ENCODE data around the gene SLC22A3. TPM values are rescaled to one million over a fixed set of nuclear protein-coding genes. Genes with fewer than 3 reads are reported as not detected.
A peak's percentile ranks its signal among the peaks of the same experiment; 100 is the strongest.
"Not testable (repeated sequence)": the region's sequence is repeated elsewhere in the genome, so short reads cannot be mapped to it uniquely, and the experiment has no call there.

The SLC22A3 gene
- total RNA-seq, 2 donors from 2014 or later: 2.1 to 5.2 TPM

DNA sequence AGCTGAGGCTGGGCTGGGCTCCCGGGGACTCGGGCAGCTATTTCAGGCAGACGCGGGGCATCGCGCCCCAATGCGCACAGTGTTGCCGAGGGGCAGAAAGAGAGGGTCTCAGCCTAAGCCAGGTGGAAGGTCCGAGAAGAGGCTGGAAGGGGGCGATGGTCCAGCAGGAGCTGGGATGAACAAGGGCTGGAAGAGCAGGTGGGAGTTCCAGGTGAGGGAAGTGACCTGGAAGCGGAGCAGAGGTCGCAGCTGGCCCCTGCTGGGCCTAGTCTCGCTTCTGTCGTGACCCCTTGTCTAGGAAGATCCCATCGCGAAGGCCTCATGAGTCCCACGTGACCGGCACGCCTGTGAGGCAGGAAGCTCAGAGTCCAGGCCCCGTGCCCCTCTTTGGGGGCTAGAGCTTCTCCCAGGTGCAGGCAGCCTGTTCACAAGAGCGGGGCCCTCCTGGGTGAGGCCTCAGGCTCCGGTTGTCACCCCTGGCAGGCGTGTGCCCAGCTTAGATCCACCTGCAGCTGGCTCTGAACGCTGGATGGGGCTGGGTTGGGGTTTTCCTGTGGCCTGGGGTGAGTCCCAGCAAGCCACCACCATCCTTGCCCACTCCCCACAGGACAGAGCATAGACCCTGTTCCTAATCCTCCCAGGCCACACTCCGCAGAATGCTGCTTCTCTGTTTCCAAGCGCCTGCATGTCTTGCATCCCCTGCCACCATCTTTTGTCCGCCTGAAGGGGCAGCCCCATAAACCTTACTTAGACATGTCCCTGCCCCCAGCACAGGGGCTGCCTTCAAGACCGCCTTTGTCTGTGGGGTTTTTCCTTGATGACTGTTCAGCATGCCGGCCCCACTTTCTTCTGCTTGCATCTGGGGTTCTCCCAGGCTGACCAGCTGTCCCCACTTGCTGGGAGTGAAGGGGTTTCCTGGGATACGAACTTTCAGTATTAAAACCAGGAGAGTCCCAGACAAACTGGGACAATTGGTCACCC, 15.1 kb downstream of the SLC22A3 start:
- intact Hi-C loops (cut with DNase I): no loop called here
- no peak for ATAC-seq
- no peak for DNase-seq

DNA sequence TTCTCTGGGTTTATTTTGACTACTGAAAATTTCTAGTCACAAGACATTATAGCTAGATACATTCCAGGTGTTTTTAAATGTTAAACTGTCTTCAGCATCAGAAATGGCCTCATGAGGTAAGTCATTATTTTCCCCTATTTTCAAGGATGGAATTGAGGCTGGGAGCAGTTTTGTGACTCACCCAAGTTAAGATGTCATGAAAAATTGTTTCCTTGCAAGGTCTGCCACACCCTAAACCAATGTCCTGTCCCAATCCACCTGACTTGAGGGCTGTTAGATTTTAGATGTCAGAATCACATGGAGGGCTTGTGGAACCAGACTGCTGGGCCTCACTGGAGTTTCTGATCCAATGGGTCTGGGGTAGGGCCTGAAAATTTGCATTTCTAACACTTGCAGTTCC, 16.9 kb downstream of the SLC22A3 start:
- intact Hi-C loops (cut with DNase I): no loop called here
- DNase-seq (no peak), ATAC-seq (no peak)

DNA sequence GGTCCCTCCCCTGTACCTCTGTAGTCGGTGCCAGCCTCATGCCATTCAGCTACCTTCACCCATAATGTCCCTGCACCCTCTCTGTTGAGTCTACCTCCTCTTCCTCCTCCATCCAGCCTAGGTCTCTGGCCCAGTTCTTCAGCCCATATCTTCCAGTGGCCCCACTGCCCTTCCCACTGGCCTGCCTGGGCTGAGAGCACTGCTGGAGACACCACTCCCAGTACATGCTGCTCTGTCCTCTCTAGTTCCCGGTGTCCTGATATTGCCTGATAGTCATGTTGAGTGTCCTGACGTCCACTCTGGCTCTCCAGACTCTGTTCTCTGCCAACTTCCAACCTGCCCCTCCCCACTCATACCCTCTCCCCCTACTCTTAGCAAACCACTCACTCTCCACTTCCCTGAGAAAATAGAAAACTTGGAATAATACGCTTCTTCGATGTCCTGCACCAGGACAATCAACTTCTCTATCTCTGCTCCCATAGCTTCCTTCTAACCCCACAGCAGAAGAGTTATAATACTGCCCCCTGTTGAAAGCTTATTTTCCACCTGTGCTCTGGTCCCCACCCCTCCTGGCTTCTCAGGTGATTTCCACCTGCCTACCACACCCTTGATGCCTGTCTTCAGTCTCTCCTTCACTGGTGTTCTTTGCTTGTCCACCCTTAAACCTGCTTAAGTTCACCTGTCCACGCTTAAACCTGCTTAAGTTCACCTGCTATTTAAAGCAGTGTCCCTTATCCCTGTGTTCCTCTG, 19.8 kb downstream of the SLC22A3 start:
- no peak for DNase-seq
- intact Hi-C loops (cut with DNase I): no loop called here
- ATAC-seq: no peak

DNA sequence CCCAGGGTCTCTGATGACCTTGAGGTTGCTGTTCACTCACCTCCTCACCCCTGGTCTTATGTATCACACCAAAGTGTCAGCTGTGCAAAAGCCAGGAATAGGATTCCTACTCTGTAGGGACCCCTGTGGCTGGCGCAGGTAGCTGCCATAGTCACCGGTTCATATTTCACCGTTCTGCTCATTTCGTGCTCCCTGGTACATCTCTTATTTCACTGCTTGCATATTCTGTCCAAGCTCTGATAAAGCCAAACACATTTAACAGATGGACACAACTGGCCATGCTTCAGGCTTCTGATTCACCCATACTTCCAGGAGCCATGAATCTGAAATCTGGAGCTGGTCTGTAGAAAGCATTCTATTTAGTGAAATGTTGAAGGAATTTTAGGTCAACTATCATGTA, 20.5 kb downstream of the SLC22A3 start:
- intact Hi-C loops (cut with DNase I): no loop called here
- ATAC-seq (no peak), DNase-seq (no peak)

DNA sequence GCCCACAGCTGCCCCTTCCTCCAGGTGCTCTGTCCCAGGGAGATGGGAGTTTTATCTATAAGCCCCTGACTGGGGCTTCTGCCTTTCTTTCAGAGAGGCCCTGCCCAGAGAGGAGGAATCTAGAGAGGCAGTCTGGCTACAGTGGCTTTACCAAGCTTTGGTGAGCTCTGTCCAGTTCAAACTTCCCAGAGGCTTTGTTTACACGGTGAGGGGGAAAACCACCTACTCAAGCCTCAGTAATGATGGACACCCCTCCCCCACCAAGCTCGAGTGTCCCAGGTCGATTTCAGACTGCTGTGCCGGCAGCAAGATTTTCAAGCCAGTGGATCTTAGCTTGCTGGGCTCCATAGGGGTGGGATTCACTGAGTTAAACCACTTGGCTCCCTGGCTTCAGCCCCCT, 25.4 kb downstream of the SLC22A3 start:
- not testable (repeated sequence) for DNase-seq, ATAC-seq

DNA sequence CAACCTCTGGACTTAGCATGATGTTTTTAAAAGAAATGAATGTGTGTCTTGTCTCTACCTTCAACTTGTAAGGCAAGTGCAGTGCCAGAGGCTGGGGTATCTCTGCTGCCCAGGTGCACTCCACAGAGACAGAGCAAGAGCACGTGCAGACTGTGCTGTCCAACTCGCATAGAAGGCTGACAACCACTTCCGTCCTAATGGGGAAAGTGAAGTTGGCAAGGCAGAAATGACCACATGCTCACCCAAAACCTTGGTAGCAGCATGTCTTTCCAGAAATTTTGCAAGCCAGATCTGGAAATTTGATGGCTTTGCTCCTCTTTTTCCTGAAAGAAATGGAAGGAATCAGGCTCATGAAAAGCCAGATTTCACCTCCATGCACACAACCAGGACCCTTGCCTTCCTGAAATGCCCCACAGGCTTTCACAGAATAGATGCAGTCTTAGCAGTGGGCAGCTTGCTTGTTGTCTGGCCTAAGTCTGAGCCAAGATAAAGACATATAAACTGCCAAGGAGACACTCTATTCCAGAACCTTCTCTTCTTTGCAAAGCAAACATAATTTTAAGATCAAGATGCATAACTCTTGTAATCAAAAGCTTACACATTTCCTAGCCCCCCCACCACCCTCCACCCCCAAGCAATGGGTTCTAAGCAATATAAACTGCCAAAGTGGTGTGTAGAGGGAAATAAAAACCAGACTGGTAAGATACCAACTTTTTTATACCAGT, 26.8 kb downstream of the SLC22A3 start:
- peak in 1 of 2 donors; percentile 71 for ATAC-seq
- intact Hi-C loops (cut with DNase I): no loop called here
- DNase-seq: no peak

More for the DNA sequence above, 25.4 kb downstream of the SLC22A3 start:
- intact Hi-C loops (cut with DNase I): not testable (repeated sequence)

DNA sequence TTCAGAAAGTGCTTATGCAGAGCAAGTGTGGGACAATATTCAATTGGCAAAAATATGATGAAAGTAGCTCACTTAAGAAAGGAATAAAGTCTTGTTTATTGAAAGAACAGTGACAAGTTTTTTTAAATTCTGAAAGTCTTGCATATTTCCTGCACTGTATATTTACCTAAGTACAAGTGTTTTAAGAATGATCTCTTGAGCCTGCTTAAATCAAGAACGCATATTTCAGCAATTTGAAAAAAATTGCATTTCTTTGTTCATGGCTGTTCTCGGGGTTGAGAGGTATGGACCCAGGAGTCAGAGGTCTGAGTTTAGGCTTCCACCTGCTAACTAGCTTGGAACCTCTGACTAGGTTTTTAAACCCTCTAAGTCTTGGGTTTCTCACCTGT, 27.4 kb downstream of the SLC22A3 start:
- intact Hi-C loops (cut with DNase I): no loop called here
- DNase-seq (no peak), ATAC-seq (no peak)

DNA sequence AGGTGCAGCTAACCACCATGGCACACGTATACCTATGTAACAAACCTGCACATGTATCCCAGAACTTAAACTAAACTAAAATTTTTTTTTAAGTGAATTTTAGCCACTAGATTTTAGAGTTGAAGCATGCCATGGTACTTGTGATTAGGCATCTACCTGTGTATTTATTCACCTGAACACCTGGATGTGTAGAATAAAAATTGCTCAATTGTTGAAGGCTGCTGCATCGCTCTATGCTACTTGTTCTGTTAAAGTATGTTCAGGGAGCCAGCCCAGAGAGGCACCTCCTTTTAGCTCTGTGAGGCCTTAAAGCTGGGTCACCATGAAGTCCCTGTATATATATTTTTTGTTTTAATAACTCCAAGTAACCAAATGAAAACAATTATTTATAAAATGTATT, 28.3 kb downstream of the SLC22A3 start:
- ATAC-seq (no peak), DNase-seq (no peak)
- intact Hi-C loops (cut with DNase I): no loop called here

DNA sequence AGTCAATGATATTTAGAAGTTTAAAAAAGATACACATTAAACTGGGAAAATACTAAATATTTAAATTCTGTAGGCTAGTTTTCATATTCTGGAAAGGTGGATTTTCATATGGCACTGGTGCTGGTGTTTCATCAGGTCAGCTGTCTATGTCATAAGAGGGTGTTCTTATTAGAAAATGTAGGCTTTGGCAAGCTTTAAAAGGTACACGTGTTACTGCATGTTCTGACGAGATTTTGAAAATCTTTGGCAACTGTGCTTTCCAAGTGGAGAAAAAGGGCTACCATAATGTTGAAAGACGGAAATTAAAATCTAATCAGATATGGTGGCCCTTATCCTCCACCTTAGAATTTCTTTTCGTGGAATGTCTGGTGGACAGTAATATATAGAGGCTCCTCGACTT, 30.0 kb downstream of the SLC22A3 start:
- ATAC-seq: no peak
- intact Hi-C loops (cut with DNase I): no loop called here

DNA sequence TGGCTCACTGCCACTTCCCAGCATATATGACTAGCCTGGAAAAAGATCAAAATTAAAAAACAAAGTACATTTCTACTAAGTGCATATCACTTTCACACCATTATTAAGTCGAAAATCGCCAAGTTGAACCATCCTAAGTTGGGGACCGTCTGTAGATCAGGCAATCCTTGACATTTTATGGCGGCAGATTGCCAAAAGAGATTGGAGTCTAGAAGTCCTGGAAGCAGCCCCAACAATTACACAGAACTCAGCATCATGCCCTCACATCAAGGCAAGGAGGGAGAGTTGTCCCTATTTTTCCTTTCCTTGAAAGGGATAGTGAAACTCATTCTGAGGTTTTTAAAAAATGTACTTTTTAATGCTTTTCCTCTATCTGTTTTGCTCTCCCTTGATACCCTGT, 30.7 kb downstream of the SLC22A3 start:
- no peak for DNase-seq
- intact Hi-C loops (cut with DNase I): no loop called here
- no peak for ATAC-seq

More for the DNA sequence above, 30.0 kb downstream of the SLC22A3 start:
- DNase-seq: no peak

DNA sequence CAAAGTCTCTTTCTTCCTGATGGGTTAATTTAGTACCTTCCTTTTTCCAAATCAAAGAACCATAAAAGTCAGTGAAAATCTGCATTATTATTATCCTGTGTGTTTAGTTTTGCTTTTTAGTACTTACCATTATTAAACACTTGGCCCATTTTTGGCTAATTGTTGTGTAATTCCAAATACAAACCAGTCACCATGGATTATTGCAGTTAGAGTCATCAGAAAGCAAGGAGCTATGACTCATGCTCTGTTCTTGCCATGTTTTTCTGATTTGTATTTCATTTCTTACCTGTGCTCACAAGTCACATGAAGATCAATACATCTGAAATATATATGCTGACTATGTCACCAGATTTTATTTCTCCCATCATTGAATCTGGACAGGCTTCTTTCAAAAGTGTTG, 31.3 kb downstream of the SLC22A3 start:
- peak; percentile 21 to 57 for ATAC-seq
- intact Hi-C loops (cut with DNase I): no loop called here
- no peak for DNase-seq

DNA sequence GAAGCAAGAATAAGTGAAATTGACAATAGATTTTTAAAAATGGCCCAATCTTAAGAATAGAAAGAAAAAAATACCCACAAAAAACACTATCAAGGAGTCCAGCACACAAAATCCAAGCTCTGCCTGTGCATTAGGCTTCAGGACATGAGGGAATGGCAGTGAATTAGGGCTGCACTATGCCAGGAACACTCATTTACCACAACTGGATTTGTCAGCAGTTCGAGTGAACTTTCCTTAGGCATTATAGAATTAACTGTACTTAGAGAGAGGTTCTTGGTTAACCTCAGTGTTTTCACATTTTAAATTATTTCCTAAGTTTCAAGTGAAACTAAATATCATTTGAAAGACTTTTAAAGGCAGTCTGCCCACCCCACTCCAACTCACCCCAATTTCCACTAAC, 34.8 kb downstream of the SLC22A3 start:
- ATAC-seq: no peak
- no peak for DNase-seq
- intact Hi-C loops (cut with DNase I): no loop called here

DNA sequence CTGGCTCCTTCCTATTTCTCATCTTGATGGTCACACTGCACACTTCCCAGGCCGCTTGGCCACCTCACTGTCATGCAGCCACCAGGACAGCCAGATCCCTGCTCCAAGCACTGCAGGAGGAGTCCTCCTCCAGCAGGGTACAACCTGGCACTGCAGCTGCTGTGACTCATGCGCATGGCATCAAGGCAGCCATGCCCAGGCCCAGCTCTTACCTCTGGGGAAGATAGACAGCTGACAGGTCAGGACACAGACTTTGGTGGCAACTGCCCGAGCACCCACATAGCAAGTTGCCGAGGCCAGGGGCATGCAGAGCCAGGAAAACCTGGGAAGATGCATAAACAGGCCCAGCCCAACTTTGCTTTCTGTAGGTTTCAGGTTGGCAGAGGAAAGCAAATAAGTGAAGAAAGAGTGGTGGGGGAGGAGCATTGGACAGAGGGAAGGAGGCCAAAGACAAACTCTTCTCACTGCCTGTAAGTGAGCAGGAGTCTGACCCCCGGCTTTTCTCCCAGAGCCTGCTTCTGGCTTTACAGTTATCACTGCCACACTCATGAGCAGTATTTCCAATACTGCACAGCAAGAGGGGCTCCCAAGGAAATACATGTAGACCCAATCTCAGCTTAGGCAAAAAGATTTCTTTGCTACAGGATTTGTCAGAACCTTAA, 38.8 kb downstream of the SLC22A3 start:
- ATAC-seq (peak; percentile 67 to 78), DNase-seq (no peak)
- intact Hi-C loops (cut with DNase I): no loop called here

DNA sequence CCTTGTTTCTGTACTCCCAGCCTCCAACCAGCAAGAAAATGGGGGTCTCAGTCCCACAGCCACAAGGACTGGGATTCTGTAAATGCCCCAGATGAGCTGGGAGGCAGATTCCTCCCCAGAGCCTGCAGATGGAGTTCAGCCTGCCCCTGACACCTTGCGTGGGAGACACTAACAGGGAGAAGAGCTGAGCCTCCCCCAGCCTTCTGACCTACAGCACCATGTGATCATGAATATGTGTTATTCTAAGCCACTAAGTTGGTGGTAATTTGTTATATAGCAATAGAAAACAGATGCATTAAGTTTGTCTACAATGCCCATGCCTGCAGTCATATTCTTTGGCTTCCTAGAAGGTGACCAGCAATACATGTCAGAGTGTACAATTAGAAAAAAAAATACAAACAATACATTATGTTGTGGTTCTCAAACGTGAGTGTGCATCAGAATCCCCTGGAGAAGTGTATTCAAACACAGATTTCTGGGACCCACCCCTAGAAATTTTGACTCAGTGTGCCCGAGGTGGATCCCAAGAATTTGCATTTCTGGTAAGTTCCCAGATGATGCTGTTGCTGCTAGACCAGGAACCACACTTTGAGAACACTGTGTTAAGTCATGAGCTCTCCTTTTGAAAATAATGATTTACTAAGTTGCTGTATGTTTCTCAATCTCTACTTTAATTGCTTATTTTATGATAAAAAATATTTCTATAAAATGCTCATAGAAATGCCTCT, 39.9 kb downstream of the SLC22A3 start:
- peak in 1 of 2 donors; percentile 29 for ATAC-seq
- DNase-seq: no peak
- intact Hi-C loops (cut with DNase I): no loop called here

DNA sequence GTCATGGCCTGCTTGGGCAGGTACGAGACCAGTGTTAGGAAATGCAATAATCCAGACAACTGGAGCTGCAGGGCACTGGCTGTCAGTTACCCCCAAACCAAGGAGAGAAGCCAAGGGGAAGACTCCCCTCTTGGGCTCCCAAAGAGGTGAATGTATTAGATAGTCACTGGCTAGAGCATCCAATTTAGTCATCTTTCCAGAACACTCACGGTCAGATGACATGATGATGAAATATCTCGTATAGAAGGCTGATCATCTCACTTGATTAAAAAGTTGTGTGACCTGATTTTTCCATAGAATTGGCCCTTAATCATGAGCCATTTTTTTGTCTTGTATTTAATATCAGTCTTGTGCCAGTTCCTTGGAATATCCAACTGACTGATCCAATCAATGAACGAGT, 40.7 kb downstream of the SLC22A3 start:
- no peak for DNase-seq
- intact Hi-C loops (cut with DNase I): no loop called here
- no peak for ATAC-seq

DNA sequence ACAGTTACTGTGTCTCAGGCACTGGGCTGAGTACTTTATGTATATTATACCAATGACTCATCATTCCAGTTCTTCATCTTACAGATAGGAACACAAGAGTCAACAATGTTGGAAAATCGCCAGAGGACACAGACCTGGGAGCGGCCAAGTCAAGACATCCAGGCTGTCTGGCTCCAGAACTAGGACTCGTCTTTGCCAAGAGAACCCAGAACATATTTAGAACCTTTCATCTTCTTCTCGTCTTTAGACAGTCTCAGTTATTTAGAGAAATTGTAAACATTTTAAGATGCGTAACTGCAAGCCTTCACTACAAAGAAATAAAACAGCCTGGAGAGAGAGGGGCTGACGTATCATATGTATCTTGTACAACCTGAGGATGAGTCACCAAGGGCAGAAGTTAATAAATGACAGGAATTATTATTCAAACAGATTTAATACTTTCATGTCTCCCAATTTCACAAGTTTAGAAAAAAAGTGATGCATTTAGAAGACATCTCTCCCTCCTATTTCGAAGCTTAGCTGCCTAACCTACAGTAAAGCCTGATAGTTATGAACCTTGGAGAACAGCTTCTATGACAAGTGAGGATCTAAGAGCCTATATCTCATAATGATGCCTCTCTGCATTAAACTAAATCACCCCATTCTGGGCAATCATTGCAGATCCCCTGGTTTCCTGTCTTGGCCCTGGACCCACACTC, 43.4 kb downstream of the SLC22A3 start:
- ATAC-seq: no peak
- DNase-seq: no peak
- intact Hi-C loops (cut with DNase I): no loop called here

DNA sequence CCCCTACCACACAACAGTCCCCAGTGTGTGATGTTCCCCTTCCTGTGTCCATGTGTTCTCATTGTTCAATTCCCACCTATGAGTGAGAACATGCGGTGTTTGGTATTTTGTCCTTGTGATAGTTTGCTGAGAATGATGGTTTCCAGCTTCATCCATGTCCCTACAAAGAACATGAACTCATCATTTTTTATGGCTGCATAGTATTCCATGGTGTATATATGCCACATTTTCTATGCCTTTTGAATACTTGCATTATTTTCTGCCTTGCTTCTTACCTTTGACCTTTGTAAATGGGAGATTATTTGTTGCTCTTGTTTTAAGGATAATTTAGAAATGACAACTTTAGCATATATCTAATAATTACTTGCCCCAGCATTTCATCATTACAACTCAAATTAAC, 45.3 kb downstream of the SLC22A3 start:
- intact Hi-C loops (cut with DNase I); DNase-seq: not testable (repeated sequence)

More for the DNA sequence above, 45.3 kb downstream of the SLC22A3 start:
- ATAC-seq: not testable (repeated sequence)
